ENCODE data around the gene PCK2. TPM values are rescaled to one million over a fixed set of nuclear protein-coding genes. Genes with fewer than 3 reads are reported as not detected.

PCK2 gene
- total RNA-seq, 1 donor from 2014 or later: 22.2 TPM

DNA sequence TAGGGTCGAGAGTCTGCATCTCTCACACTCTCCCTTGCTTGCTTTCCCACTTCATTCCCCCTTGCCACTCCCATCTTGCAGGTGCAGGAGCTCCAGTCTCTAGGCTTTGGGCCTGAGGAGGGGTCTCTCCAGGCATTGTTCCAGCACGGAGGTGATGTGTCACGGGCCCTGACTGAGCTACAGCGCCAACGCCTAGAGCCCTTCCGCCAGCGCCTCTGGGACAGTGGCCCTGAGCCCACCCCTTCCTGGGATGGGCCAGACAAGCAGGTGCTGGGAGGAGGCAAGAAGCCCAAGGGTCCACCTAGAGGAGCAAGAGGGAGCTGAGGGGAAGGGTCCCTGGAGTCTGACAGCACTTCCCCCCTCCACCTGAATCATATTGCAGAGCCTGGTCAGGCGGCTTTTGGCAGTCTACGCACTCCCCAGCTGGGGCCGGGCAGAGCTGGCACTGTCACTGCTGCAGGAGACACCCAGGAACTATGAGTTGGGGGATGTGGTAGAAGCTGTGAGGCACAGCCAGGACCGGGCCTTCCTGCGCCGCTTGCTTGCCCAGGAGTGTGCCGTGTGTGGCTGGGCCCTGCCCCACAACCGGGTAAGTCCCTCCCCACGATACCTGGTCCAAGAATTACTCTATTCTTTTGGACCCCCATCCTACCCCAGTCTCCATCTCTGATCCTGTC is 57.4 kb downstream of the PCK2 start:
- no peaks in the 10 kb centered on the region for H3K9me3 Mint-ChIP-seq
- peaks cover 14% of the 10 kb centered on the region for H3K4me1 Mint-ChIP-seq
- no peaks in the 10 kb centered on the region for H3K27me3 Mint-ChIP-seq (ENCODE audit: low read depth)
- H3K36me3 Mint-ChIP-seq: peaks cover 33% of the 10 kb centered on the region
- no peak overlapping the region for H3K4me3 Mint-ChIP-seq
- H3K27ac Mint-ChIP-seq: no peak overlapping the region
- no peak for TF ChIP-seq CTCF (IDR thresholded peaks at IDR 0.05; ENCODE audit: unreplicated experiment)
- no peak for DNase-seq (ENCODE audit: low spot score in 2 of 2, unreplicated experiment in 2 of 2)

Small RNA genes within 50 kb of the gene (microRNA-seq; reads per million reads assigned to microRNA genes)
- gene MIR7703: not detected

Other genes with a start within 250 kb of the PCK2 start
- 20.9 to 23.7 TPM (median 22.0 TPM) in 3 replicates for gene DHRS4, start 140.5 kb upstream of the PCK2 start, total RNA-seq
- gene DHRS4L2, start 105.4 kb upstream of the PCK2 start, total RNA-seq: 19.1 to 23.2 TPM (median 22.5 TPM) in 3 replicates
- 1.1 to 1.6 TPM (median 1.4 TPM) in 3 replicates for gene CARMIL3, start 42.3 kb upstream of the PCK2 start, total RNA-seq
- not detected in 3 replicates for gene CPNE6, start 22.7 kb upstream of the PCK2 start, total RNA-seq
- gene DCAF11, start 20.5 kb downstream of the PCK2 start, total RNA-seq: 62.3 to 71.1 TPM (median 63.7 TPM) in 3 replicates
- 1.5 to 2.0 TPM (median 1.8 TPM) in 3 replicates for gene NRL, start 20.6 kb downstream of the PCK2 start, total RNA-seq
- gene FITM1, start 36.3 kb downstream of the PCK2 start, total RNA-seq: 0.75 to 1.5 TPM (median 1.0 TPM) in 3 replicates
- 148 to 154 TPM (median 154 TPM) in 3 replicates for gene PSME1, start 41.9 kb downstream of the PCK2 start, total RNA-seq
- gene EMC9, start 47.3 kb downstream of the PCK2 start, total RNA-seq: 17.7 to 21.3 TPM (median 21.2 TPM) in 3 replicates
- 143 to 149 TPM (median 148 TPM) in 3 replicates for gene PSME2, start 52.3 kb downstream of the PCK2 start, total RNA-seq
- gene RNF31, start 53.2 kb downstream of the PCK2 start, total RNA-seq: 90.5 to 96.0 TPM (median 90.5 TPM) in 3 replicates
- 244 to 274 TPM (median 250 TPM) in 3 replicates for gene IRF9, start 67.0 kb downstream of the PCK2 start, total RNA-seq
- gene REC8, start 77.8 kb downstream of the PCK2 start, total RNA-seq: 465 to 486 TPM (median 484 TPM) in 3 replicates
- 38.4 to 43.2 TPM (median 39.3 TPM) in 3 replicates for gene IPO4, start 94.5 kb downstream of the PCK2 start, total RNA-seq
- gene TM9SF1, start 101.1 kb downstream of the PCK2 start, total RNA-seq: 44.9 to 45.8 TPM (median 45.7 TPM) in 3 replicates
- gene TSSK4, start 111.4 kb downstream of the PCK2 start, total RNA-seq: 0.29 to 0.49 TPM (median 0.31 TPM) in 3 replicates
- 38.4 to 48.0 TPM (median 44.7 TPM) in 3 replicates for gene CHMP4A, start 119.2 kb downstream of the PCK2 start, total RNA-seq
- gene MDP1, start 121.8 kb downstream of the PCK2 start, total RNA-seq: 18.0 to 18.4 TPM (median 18.3 TPM) in 3 replicates
- gene NEDD8, start 138.1 kb downstream of the PCK2 start, total RNA-seq: 148 to 156 TPM (median 155 TPM) in 3 replicates
- gene GMPR2, start 138.6 kb downstream of the PCK2 start, total RNA-seq: 72.5 to 78.7 TPM (median 74.1 TPM) in 3 replicates
- gene TINF2, start 148.3 kb downstream of the PCK2 start, total RNA-seq: 49.1 to 55.2 TPM (median 51.1 TPM) in 3 replicates
- 9.5 to 12.1 TPM (median 10.2 TPM) in 3 replicates for gene TGM1, start 168.9 kb downstream of the PCK2 start, total RNA-seq
- 28.7 to 34.5 TPM (median 31.2 TPM) in 3 replicates for gene RABGGTA, start 177.3 kb downstream of the PCK2 start, total RNA-seq
- 38.3 to 41.4 TPM (median 39.8 TPM) in 3 replicates for gene DHRS1, start 205.5 kb downstream of the PCK2 start, total RNA-seq
- gene NOP9, start 205.5 kb downstream of the PCK2 start, total RNA-seq: 27.8 to 30.8 TPM (median 28.8 TPM) in 3 replicates
- not detected in 3 replicates for gene CIDEB, start 213.7 kb downstream of the PCK2 start, total RNA-seq
- 13.0 to 14.9 TPM (median 14.8 TPM) in 3 replicates for gene LTB4R2, start 215.8 kb downstream of the PCK2 start, total RNA-seq
- 10.7 to 11.8 TPM (median 11.1 TPM) in 3 replicates for gene LTB4R, start 217.2 kb downstream of the PCK2 start, total RNA-seq
- gene ADCY4, start 240.8 kb downstream of the PCK2 start, total RNA-seq: 2.8 to 3.4 TPM (median 3.4 TPM) in 3 replicates
- 1.9 to 2.2 TPM (median 2.0 TPM) in 3 replicates for gene RIPK3, start 245.7 kb downstream of the PCK2 start, total RNA-seq

Measured in mesothelial cell of epicardium (in vitro differentiated cells).